HepG2 (cell line): Measurements from ENCODE around the gene NDUFS2. TPM values are rescaled to one million over a fixed set of nuclear protein-coding genes. Genes with fewer than 3 reads are reported as not detected.

Experiments
- ARNTL ChIP-seq: sonication (generic); formaldehyde crosslinking; IDR thresholded peaks from 2 replicates; pipeline ENCODE4 v1.4.0; 2020; ENCODE audit warnings: mild to moderate bottlenecking, missing genetic modification reagents
- CEBPG ChIP-seq: IDR thresholded peaks from 2 replicates; pipeline ENCODE4 v1.6.1; 2016
- CHCHD3 ChIP-seq: sonication (generic); formaldehyde crosslinking; IDR thresholded peaks from 2 replicates; pipeline ENCODE4 v1.8.0; 2022; ENCODE audit warnings: mild to moderate bottlenecking, missing genetic modification reagents, moderate library complexity
- GMEB2 ChIP-seq: IDR thresholded peaks from 2 replicates; pipeline ENCODE4 v1.6.1; 2016; ENCODE audit warnings: missing biosample characterization, missing genetic modification reagents, low read depth
- ISL2 ChIP-seq: sonication (generic); formaldehyde crosslinking; IDR thresholded peaks from 2 replicates; pipeline ENCODE4 v1.5.0; 2020; ENCODE audit warnings: missing genetic modification reagents
- KDM2A ChIP-seq: sonication (generic); formaldehyde crosslinking; IDR thresholded peaks from 2 replicates; pipeline ENCODE4 v1.4.0; 2020; ENCODE audit warnings: low read depth, missing genetic modification reagents, borderline replicate concordance
- MBNL3 ChIP-seq: fragments of 250-450 bp; sonication (Bioruptor Pico); conservative IDR thresholded peaks from 2 replicates; pipeline ENCODE4 v1.8.0; 2022; ENCODE audit warnings: mild to moderate bottlenecking, inconsistent platforms
- MIER2 ChIP-seq: IDR thresholded peaks from 2 replicates; pipeline ENCODE4 v1.6.1; 2016; ENCODE audit warnings: missing biosample characterization, missing genetic modification reagents
- MNT ChIP-seq: fragments of 450-650 bp; IDR thresholded peaks from 2 replicates; pipeline ENCODE4 v1.6.1; 2016
- PITX1 ChIP-seq: sonication (generic); formaldehyde crosslinking; IDR thresholded peaks from 2 replicates; pipeline ENCODE4 v1.5.1; 2020; ENCODE audit warnings: mild to moderate bottlenecking, missing genetic modification reagents
- RBFOX2 ChIP-seq: fragments of 200-400 bp; formaldehyde crosslinking; IDR thresholded peaks from 2 replicates; pipeline ENCODE4 v1.6.1; 2017; ENCODE audit warnings: low read depth, mild to moderate bottlenecking, low read length
- SATB2 ChIP-seq: sonication (generic); formaldehyde crosslinking; IDR thresholded peaks from 2 replicates; pipeline ENCODE4 v1.5.0; 2020; ENCODE audit warnings: missing genetic modification reagents
- SP4 ChIP-seq: sonication (generic); formaldehyde crosslinking; IDR thresholded peaks from 2 replicates; pipeline ENCODE4 v1.8.1; 2023; ENCODE audit warnings: mild to moderate bottlenecking, missing genetic modification reagents
- TEAD3 ChIP-seq: optimal IDR thresholded peaks from 2 replicates; pipeline ENCODE3; 2016; ENCODE audit warnings: borderline replicate concordance
- TFE3 ChIP-seq: IDR thresholded peaks from 2 replicates; pipeline ENCODE4 v1.6.1; 2016
- TSC22D2 ChIP-seq: sonication (generic); formaldehyde crosslinking; IDR thresholded peaks from 2 replicates; pipeline ENCODE4 v1.5.1; 2020; ENCODE audit warnings: missing genetic modification reagents, mild to moderate bottlenecking, borderline replicate concordance
- UBTF ChIP-seq: sonication (generic); formaldehyde crosslinking; IDR thresholded peaks from 2 replicates; pipeline ENCODE4 v1.4.0; 2020; ENCODE audit warnings: mild to moderate bottlenecking, missing genetic modification reagents
- ZBTB34 ChIP-seq: sonication (generic); formaldehyde crosslinking; IDR thresholded peaks from 2 replicates; pipeline ENCODE4 v1.8.0; 2022; ENCODE audit warnings: mild to moderate bottlenecking, missing genetic modification reagents
- ZNF589 ChIP-seq: sonication (generic); formaldehyde crosslinking; conservative IDR thresholded peaks from 2 replicates; pipeline ENCODE4 v1.8.0; 2022; ENCODE audit warnings: mild to moderate bottlenecking, moderate library complexity, missing genetic modification reagents
- ZNF782 ChIP-seq: sonication (generic); formaldehyde crosslinking; IDR thresholded peaks from 2 replicates; pipeline ENCODE4 v1.4.0; 2020; ENCODE audit warnings: missing genetic modification reagents, mild to moderate bottlenecking, borderline replicate concordance
- ZNF788 ChIP-seq: sonication (generic); formaldehyde crosslinking; IDR thresholded peaks from 2 replicates; pipeline ENCODE4 v1.5.0; 2020; ENCODE audit warnings: mild to moderate bottlenecking, missing genetic modification reagents, borderline replicate concordance
- polyA plus RNA-seq, 8 experiments: library from polyadenylated mRNA; depleted of rRNA in 3 of 8; stranded (reverse) in 7 of 8; unstranded in 1 of 8; fragments of >200 nt; fragmentation: Illumina TruSeq in 4 of 8; extraction: Trizol in 4 of 8; gene quantifications; 2 replicates each; pipeline versions ENCODE4 v1.2.1 to v1.2.3, GENCODE V29; 2011 to 2016; ENCODE audit warnings: low read depth in 4 of 8, missing spikeins in 1 of 8, mixed read lengths in 1 of 8; ENCODE audit not compliant: insufficient read depth in 1 of 8
- total RNA-seq, 5 experiments: library from RNA; depleted of rRNA; stranded (reverse); fragments of >200 nt; fragmentation: Illumina TruSeq; extraction: Trizol; gene quantifications; 2 replicates each; pipeline ENCODE4 v1.2.3, GENCODE V29; 2016; ENCODE audit warnings: low read depth in 1 of 5

Gene NDUFS2
- total and polyA plus RNA-seq, 2 of the 13 experiments (the other 11 are each of a cell fraction or from before 2014, with no cell fraction given): 89.9 to 118 TPM

- no peak for TF ChIP-seq CEBPG (CRISPR knock-in tag)
- no peak; the same call in 1 of the 2 replicates for TF ChIP-seq MNT
- TF ChIP-seq GMEB2: no peak
- TF ChIP-seq RBFOX2: peak; percentile 67
- TF ChIP-seq TSC22D2: no peak
- TF ChIP-seq KDM2A (CRISPR knock-in tag): peak; percentile 92
- TF ChIP-seq MBNL3: no peak
- no peak for TF ChIP-seq ZBTB34 (CRISPR knock-in tag)
- TF ChIP-seq MIER2 (CRISPR knock-in tag): no peak; the same call in 1 of the 2 replicates
- TF ChIP-seq UBTF (CRISPR knock-in tag): peak; percentile 70; the same call in 1 of the 2 replicates
- no peak for TF ChIP-seq CHCHD3 (CRISPR knock-in tag)
- no peak for TF ChIP-seq ZNF782
- peak; percentile 46; the same call in 1 of the 2 replicates for TF ChIP-seq PITX1 (CRISPR knock-in tag)
- TF ChIP-seq ZNF788 (CRISPR knock-in tag): 0 out of 2 replicates have a peak, but pooled peaks have one; percentile 53
- no peak for TF ChIP-seq TEAD3
- TF ChIP-seq TFE3 (CRISPR knock-in tag): no peak
- 0 out of 2 replicates have a peak, but pooled peaks have one; percentile 20 for TF ChIP-seq ARNTL (CRISPR knock-in tag)
- 0 out of 2 replicates have a peak, but pooled peaks have one; percentile 41 for TF ChIP-seq SATB2 (CRISPR knock-in tag)
- TF ChIP-seq ZNF589: no peak
- TF ChIP-seq ISL2 (CRISPR knock-in tag): peak; percentile 39; the same call in 1 of the 2 replicates
- peak; percentile 84 for TF ChIP-seq SP4 (CRISPR knock-in tag)
Measured at GRCh38 chr1:161165742-161166668, 36.2 kb upstream of the NDUFS2 start, which contains the start of gene PPOX (continued).
